Neural progenitor cell (in vitro differentiated cells): ENCODE data around the gene ADCY2.

Source experiments
- EZH2 ChIP-seq: fragments of 200-600 bp; sonication (generic); IDR thresholded peaks from 2 replicates; pipeline ENCODE4 v1.6.1; 2017; ENCODE audit warnings: antibody characterized with exemption, mild to moderate bottlenecking, moderate library complexity
- TF ChIP-seq, protein P1 (sequence below): fragments of 200-600 bp; sonication (generic); IDR thresholded peaks from 2 replicates; pipeline ENCODE4 v1.5.1; 2017; ENCODE audit warnings: antibody characterized with exemption, mild to moderate bottlenecking

- no peak for TF ChIP-seq EZH2
- TF ChIP-seq, protein P1, sequence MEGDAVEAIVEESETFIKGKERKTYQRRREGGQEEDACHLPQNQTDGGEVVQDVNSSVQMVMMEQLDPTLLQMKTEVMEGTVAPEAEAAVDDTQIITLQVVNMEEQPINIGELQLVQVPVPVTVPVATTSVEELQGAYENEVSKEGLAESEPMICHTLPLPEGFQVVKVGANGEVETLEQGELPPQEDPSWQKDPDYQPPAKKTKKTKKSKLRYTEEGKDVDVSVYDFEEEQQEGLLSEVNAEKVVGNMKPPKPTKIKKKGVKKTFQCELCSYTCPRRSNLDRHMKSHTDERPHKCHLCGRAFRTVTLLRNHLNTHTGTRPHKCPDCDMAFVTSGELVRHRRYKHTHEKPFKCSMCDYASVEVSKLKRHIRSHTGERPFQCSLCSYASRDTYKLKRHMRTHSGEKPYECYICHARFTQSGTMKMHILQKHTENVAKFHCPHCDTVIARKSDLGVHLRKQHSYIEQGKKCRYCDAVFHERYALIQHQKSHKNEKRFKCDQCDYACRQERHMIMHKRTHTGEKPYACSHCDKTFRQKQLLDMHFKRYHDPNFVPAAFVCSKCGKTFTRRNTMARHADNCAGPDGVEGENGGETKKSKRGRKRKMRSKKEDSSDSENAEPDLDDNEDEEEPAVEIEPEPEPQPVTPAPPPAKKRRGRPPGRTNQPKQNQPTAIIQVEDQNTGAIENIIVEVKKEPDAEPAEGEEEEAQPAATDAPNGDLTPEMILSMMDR = no peak
Measured at GRCh38 chr5:7382588-7382987, 13.3 kb upstream of the ADCY2 start.
